Brain pericyte (primary cell): Measurements from ENCODE around the gene GRK3.

ENCODE experiments used
- DNase-seq: peaks from one replicate; pipeline ENCODE4 v3.0.0-alpha.2; 2012; ENCODE audit warnings: low read depth, low spot score

The GRK3 gene

GRCh38 chr22:25661073-25661472 lies 96.6 kb downstream of the GRK3 start:
- DNase-seq: no peak

GRCh38 chr22:25663654-25664053 lies 99.2 kb downstream of the GRK3 start:
- no peak for DNase-seq

GRCh38 chr22:25666308-25666707 lies 101.8 kb downstream of the GRK3 start:
- DNase-seq: no peak

- no peak for DNase-seq
Observed at GRCh38 chr22:25668437-25668836, 104.0 kb downstream of the GRK3 start.

GRCh38 chr22:25669253-25670069 lies 105.0 kb downstream of the GRK3 start:
- DNase-seq: no peak

- DNase-seq: no peak
Observed at GRCh38 chr22:25670070-25670461, 105.6 kb downstream of the GRK3 start.

GRCh38 chr22:25672289-25673084 lies 108.0 kb downstream of the GRK3 start:
- DNase-seq: no peak

- no peak for DNase-seq
Observed at GRCh38 chr22:25673713-25674112, 109.2 kb downstream of the GRK3 start.

GRCh38 chr22:25677631-25678030 lies 113.2 kb downstream of the GRK3 start:
- no peak for DNase-seq

GRCh38 chr22:25680051-25680450 lies 115.6 kb downstream of the GRK3 start:
- DNase-seq: no peak

GRCh38 chr22:25680956-25681355 lies 116.5 kb downstream of the GRK3 start:
- no peak for DNase-seq

- DNase-seq: no peak
Observed at GRCh38 chr22:25682109-25682508, 117.6 kb downstream of the GRK3 start.

- DNase-seq: no peak
Observed at GRCh38 chr22:25688627-25689026, 124.2 kb downstream of the GRK3 start.

- no peak for DNase-seq
Observed at GRCh38 chr22:25689631-25690030, 125.2 kb downstream of the GRK3 start.

- DNase-seq: no peak
Observed at GRCh38 chr22:25690798-25691197, 126.3 kb downstream of the GRK3 start.

- DNase-seq: no peak
Observed at GRCh38 chr22:25692397-25693267, 128.2 kb downstream of the GRK3 start.

- DNase-seq: no peak
Observed at GRCh38 chr22:25693268-25693565, 128.7 kb downstream of the GRK3 start.

- DNase-seq: no peak
Observed at GRCh38 chr22:25694196-25694907, 129.9 kb downstream of the GRK3 start.

- DNase-seq: no peak
Observed at GRCh38 chr22:25695146-25695545, 130.7 kb downstream of the GRK3 start.

GRCh38 chr22:25696763-25697162 lies 132.3 kb downstream of the GRK3 start:
- no peak for DNase-seq

- no peak for DNase-seq
Observed at GRCh38 chr22:25697181-25697664, 132.7 kb downstream of the GRK3 start.
